Measurements from ENCODE around the gene EPB41L1. TPM values are rescaled to one million over a fixed set of nuclear protein-coding genes. Genes with fewer than 3 reads are reported as not detected.

Gene EPB41L1
- total and polyA plus RNA-seq, 2 experiments from 2014 or later: 24.1 to 48.7 TPM

DNA sequence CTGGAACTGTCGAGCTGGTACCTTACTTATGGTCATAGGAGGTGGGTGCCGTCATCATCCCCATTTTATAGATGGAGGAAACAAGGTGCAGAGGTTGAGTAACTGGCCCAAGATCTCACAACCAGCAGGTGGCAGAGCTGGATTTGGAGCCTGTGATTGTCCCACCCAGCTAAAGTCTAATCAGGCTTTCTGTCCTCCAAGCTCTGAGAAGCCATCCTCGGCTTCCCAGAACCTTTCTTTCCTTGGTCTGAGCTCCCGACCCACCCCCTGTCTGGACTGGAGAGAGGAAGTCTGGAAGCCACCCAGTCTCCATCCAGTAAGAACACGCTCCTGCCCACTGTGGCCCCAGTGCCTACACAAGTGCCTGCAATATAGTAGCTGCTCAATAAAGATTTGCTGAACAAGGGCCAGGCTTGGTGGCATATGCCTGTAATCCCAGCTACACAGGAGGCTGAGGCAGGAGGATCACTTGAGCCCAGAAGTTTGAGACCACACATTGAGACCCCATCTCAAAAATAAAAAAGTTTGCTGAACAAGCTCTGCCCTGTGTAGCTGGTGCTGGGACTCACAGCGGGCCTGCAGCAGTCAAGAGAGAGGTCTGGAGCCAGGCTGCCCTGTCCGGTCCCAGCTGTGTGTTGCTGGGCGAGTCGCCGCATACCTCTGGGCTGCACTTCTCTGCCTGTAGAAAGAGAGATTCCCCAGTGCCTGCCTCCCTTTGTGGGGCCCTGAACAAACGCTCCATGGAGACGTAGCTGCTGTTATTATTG lies 119.1 kb downstream of the EPB41L1 start:
- H3K4me1 ChIP-seq (ENCODE audit: insufficient read depth): no peaks in the 10 kb centered on the region; the same call in 1 of the 2 replicates
- no peak for TF ChIP-seq ZNF462 (CRISPR knock-in tag; IDR thresholded peaks at IDR 0.05)
- TF ChIP-seq, protein P1, sequence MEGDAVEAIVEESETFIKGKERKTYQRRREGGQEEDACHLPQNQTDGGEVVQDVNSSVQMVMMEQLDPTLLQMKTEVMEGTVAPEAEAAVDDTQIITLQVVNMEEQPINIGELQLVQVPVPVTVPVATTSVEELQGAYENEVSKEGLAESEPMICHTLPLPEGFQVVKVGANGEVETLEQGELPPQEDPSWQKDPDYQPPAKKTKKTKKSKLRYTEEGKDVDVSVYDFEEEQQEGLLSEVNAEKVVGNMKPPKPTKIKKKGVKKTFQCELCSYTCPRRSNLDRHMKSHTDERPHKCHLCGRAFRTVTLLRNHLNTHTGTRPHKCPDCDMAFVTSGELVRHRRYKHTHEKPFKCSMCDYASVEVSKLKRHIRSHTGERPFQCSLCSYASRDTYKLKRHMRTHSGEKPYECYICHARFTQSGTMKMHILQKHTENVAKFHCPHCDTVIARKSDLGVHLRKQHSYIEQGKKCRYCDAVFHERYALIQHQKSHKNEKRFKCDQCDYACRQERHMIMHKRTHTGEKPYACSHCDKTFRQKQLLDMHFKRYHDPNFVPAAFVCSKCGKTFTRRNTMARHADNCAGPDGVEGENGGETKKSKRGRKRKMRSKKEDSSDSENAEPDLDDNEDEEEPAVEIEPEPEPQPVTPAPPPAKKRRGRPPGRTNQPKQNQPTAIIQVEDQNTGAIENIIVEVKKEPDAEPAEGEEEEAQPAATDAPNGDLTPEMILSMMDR (conservative IDR thresholded peaks at IDR 0.05; ENCODE audit: low read depth in 2 of 2): peak; percentile 40 to 63
- peaks cover 39% of the 10 kb centered on the region for H3K4me1 Mint-ChIP-seq
- H2AFZ ChIP-seq: no peak overlapping the region
- no peak overlapping the region for H3K27ac Mint-ChIP-seq
- no peak overlapping the region for H3K27ac ChIP-seq (ENCODE audit: low read depth)
- no peaks in the 10 kb centered on the region for H3K36me3 ChIP-seq (ENCODE audit: insufficient read depth)
- no peaks in the 10 kb centered on the region for H4K20me1 ChIP-seq (replicated peaks; ENCODE audit: insufficient read depth)
- H3K27me3 Mint-ChIP-seq (ENCODE audit: insufficient read depth, low read depth, poor library complexity): peaks cover 8% of the 10 kb centered on the region
- no peaks in the 10 kb centered on the region for H3F3A ChIP-seq (replicated peaks; ENCODE audit: low read depth)
- H3K27me3 ChIP-seq (ENCODE audit: insufficient read depth): no peaks in the 10 kb centered on the region
- no peak overlapping the region for H3K4me3 Mint-ChIP-seq
- no peak overlapping the region for H3K4me2 ChIP-seq
- H3K4me3 ChIP-seq: no peak overlapping the region
- H3K79me2 ChIP-seq (replicated peaks; ENCODE audit: insufficient read depth): no peaks in the 10 kb centered on the region
- DNase-seq (ENCODE audit: low spot score) (peak; percentile 44), ATAC-seq (no peak; the same call in 2 of the 3 replicates)
- no peaks in the 10 kb centered on the region for H3K9me2 ChIP-seq (ENCODE audit: insufficient read depth)
- no peaks in the 10 kb centered on the region for H3K9me3 Mint-ChIP-seq
- H3K36me3 Mint-ChIP-seq (ENCODE audit: low read depth): no peaks in the 10 kb centered on the region
